ENCODE measurements around the gene KTN1. TPM values are rescaled to one million over a fixed set of nuclear protein-coding genes. Genes with fewer than 3 reads are reported as not detected.

KTN1 gene
- total RNA-seq, 1 donor: 75.0 TPM

GRCh38 chr14:55724736-55725135, 144.7 kb downstream of the KTN1 start:
- H3K4me1 ChIP-seq (ENCODE audit: insufficient read depth, low read length): no peaks in the 10 kb centered on the region
- H3K9me3 ChIP-seq (ENCODE audit: low read depth, low read length): no peaks in the 10 kb centered on the region
- H3K27me3 ChIP-seq (ENCODE audit: insufficient read depth, low read length): no peaks in the 10 kb centered on the region
- no peak overlapping the region for H3K4me3 ChIP-seq (ENCODE audit: low read length)

DNA sequence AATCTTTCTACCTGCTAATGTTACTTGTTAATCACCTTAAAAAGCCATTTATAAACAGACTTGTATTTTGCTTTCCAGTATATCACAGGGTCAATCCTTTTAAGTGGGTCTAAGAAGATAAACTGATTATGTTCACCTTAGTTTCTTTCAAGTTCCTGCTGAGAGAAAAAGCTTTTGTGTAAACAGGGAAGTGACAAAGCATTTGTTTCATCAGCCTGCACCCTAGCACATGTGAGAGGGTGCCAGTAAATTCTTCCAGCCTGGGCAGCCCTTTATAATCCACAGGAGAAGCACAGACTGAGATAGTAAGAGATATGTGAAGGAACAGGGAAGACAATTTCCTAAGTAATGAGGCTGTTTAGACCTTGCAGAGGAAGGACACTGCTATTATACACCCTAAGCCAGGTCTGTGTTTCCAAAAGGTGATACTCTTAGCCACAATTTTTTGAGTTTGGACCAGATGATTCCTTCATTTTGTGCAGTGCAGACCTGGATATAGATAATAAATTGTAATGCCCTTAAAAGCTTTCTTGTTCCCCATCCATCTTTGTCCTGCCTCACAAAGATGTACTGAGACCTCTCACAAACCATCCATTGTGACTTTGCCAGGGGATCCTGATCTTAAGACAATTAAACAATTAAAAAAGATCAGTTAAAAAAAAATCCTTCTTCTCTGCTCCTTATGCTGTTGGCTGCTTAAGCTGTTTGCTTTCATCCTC, 150.7 kb downstream of the KTN1 start:
- no peaks in the 10 kb centered on the region for H3K9me3 ChIP-seq (ENCODE audit: low read depth, low read length)
- no peaks in the 10 kb centered on the region for H3K27me3 ChIP-seq (ENCODE audit: insufficient read depth, low read length)
- H3K4me1 ChIP-seq (ENCODE audit: insufficient read depth, low read length): no peaks in the 10 kb centered on the region

DNA sequence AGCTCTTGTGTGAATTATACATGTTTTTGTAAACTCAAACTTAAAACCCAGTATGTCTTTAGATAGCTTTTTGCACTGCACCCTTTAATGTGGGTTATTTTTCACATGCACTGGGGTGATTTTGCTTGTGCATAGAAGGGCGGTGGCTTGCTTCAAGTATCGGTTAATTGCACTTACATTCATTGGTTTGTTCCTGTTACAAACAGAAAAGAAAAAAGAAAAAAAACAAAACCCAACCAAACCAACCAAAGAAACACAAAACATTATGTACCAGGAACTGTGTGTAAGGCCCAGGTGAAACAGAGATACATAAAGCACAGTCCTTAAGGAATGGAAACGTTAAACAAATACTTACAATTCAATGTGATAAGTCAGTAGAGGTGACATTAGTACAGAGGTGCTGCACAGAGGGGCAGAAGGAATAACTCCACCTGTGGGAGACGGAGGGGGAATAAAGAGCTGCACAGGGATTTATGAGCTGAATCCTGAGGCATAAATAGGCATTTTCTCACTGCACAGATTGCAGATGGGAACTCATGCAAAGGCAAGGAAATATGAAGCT, 151.4 kb downstream of the KTN1 start:
- H3K4me3 ChIP-seq (ENCODE audit: low read length): no peak overlapping the region
- no peaks in the 10 kb centered on the region for H3K27me3 ChIP-seq (ENCODE audit: insufficient read depth, low read length)
- H3K4me1 ChIP-seq (ENCODE audit: insufficient read depth, low read length): no peaks in the 10 kb centered on the region
- no peaks in the 10 kb centered on the region for H3K9me3 ChIP-seq (ENCODE audit: low read depth, low read length)

More for the DNA sequence above, 150.7 kb downstream of the KTN1 start:
- H3K4me3 ChIP-seq (ENCODE audit: low read length): no peak overlapping the region

GRCh38 chr14:55731881-55732498, 152.0 kb downstream of the KTN1 start:
- H3K27me3 ChIP-seq (ENCODE audit: insufficient read depth, low read length): no peaks in the 10 kb centered on the region
- no peaks in the 10 kb centered on the region for H3K4me1 ChIP-seq (ENCODE audit: insufficient read depth, low read length)
- H3K4me3 ChIP-seq (ENCODE audit: low read length): no peak overlapping the region
- no peaks in the 10 kb centered on the region for H3K9me3 ChIP-seq (ENCODE audit: low read depth, low read length)

DNA sequence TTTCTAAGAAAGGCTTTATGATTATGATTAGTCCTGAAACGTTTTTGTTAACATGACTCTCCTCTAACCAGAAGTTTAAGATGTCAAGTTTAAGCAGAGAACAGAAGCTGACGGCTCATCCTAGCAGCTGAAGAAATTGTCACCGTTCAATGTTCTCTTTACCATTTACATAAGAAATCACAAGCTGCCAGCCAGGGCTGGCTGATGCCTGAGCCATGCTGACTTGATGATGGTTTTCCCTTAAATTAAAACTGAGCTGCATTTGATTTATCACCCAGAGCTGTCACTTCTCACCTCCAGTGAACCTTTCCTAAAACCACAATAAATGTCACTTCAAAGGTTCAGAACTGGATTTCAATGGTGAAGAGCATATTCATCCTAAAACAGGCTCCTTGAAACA, 153.6 kb downstream of the KTN1 start:
- no peaks in the 10 kb centered on the region for H3K27me3 ChIP-seq (ENCODE audit: insufficient read depth, low read length)
- no peaks in the 10 kb centered on the region for H3K9me3 ChIP-seq (ENCODE audit: low read depth, low read length)
- no peaks in the 10 kb centered on the region for H3K4me1 ChIP-seq (ENCODE audit: insufficient read depth, low read length)
- no peak overlapping the region for H3K4me3 ChIP-seq (ENCODE audit: low read length)

Other genes starting within 250 kb of the KTN1 start
- gene ATG14, start 168.4 kb upstream of the KTN1 start, total RNA-seq: 33.0 TPM
- not detected for gene TBPL2, start 139.6 kb upstream of the KTN1 start, total RNA-seq